ENCODE measurements around the gene ZSWIM4. TPM values are rescaled to one million over a fixed set of nuclear protein-coding genes. Genes with fewer than 3 reads are reported as not detected.
A peak's percentile ranks its signal among the peaks of the same experiment; 100 is the strongest.

Gene ZSWIM4
- polyA plus RNA-seq, 3 donors, result 0.19 to 1.1 (median 0.23) TPM

Small RNAs within 50 kb of the gene (small RNA-seq; reads per million reads assigned to genes)
- 2.6 reads per million, percentile 13 among the genes with 10 or more reads in this experiment for gene MIR181C (ENCODE audit: insufficient read length, low read depth)
- 2.4 reads per million, percentile 7 among the genes with 10 or more reads in this experiment for gene MIR181D (ENCODE audit: insufficient read length, low read depth)
- gene RN7SL619P (ENCODE audit: insufficient read length, low read depth), result not detected

Other genes with a start within 250 kb of the ZSWIM4 start
- gene MRI1, start 30.9 kb upstream of the ZSWIM4 start, polyA plus RNA-seq, result 10 to 100 TPM in 1 of 3 donors, 1 to 10 TPM in 2; 3.8 to 48.9 (median 4.4) TPM
- 100 to 1,000 TPM; 125 to 156 (median 132) TPM for gene C19orf53, start 21.0 kb upstream of the ZSWIM4 start, polyA plus RNA-seq
- gene NANOS3, start 81.7 kb downstream of the ZSWIM4 start, polyA plus RNA-seq, result not detected
- gene BRME1, start 110.7 kb downstream of the ZSWIM4 start, polyA plus RNA-seq, result under 1 TPM in 2 of 3 donors, not detected in 1; 0.05 to 0.28 TPM
- 10 to 100 TPM in 1 of 3 donors, 1 to 10 TPM in 2; 4.6 to 27.0 (median 6.2) TPM for gene CC2D1A, start 110.8 kb downstream of the ZSWIM4 start, polyA plus RNA-seq
- gene PODNL1, start 143.0 kb downstream of the ZSWIM4 start, polyA plus RNA-seq, result 1 to 10 TPM; 1.2 to 1.4 (median 1.3) TPM
- 100 to 1,000 TPM in 1 of 3 donors, 1 to 10 TPM in 2; 2.8 to 116 (median 3.4) TPM for gene DCAF15, start 157.1 kb downstream of the ZSWIM4 start, polyA plus RNA-seq
- gene RFX1, start 210.9 kb downstream of the ZSWIM4 start, polyA plus RNA-seq, result 10 to 100 TPM in 1 of 3 donors, under 1 TPM in 2; 0.89 to 12.8 (median 0.95) TPM
- gene RLN3, start 232.7 kb downstream of the ZSWIM4 start, polyA plus RNA-seq, result not detected
- gene IL27RA, start 236.3 kb downstream of the ZSWIM4 start, polyA plus RNA-seq, result 10 to 100 TPM; 40.4 to 61.5 (median 54.9) TPM

Measured in CD14-positive monocyte (primary cell).